GM21526 (cell line): Measurements from ENCODE around the gene RTN4R.
"Not testable (repeated sequence)": the region's sequence is repeated elsewhere in the genome, so short reads cannot be mapped to it uniquely, and the experiment has no call there.

Experiments used
- ATAC-seq: cut with Tn5 transposase; IDR thresholded peaks from one replicate; pipeline ENCODE4 v1.9.1; 2021; ENCODE audit warnings: moderate library complexity; ENCODE audit not compliant: unreplicated experiment, low FRiP score

RTN4R gene

DNA sequence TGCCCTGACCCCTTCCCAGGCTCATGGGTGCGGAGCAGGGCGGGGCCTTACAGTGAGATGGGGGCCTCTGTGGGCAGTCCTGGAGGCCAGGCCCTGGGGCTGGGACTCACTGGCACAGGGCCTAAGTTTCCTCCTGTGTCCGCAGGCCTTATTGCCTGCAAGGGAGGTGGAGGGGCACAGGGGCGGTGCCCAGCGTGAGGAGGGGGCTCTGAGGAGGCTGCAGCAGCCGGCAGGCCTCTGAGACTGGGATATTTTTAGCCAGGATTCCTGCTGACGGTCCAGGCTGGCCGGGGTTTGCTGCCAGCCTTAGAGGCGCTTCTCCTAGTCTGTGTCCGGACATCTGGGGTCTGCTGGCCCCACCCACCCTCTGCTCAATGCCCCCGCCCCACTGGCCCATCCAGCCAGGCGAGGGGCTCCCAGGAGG lies 5.7 kb upstream of the RTN4R start:
- no peak for ATAC-seq

DNA sequence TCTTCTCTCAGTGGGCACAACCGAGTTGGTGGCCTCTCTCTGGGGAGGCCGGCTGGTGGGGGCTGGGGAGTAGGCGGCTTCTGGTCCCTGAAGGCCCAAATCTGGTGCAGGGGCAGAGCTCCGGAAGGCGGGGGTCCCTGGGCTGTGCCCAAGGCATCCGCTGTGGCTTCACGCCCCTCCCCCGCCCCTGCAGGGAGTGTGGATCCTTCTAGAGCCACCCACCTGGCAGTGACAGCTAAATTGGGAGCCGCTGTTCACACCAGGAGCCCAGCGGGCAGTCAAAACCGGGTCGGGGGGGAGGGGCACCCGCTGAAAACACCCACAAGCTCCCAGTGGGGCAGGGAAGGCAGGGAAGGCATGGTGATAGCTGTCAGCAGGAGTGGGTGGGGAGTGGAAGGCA lies 4.6 kb upstream of the RTN4R start:
- no peak for ATAC-seq

DNA sequence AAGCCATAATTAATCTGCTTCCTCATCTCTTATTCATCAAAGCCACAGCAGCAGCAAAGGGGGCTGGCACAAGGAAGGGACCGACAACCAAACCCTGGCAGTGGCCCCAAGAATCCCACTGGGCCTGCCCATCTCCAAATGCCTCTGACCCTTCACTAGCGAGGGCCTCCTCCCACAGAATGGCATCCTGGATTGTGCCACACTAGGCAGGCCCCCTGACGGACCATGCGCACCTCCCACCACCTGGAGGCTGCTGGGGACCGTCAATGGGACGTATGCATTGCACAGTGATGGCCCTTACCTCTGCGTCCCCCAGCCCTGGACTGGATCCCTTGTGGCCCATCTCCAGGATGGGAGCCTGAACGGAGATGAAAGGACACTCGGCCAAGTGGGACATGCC lies 4.1 kb upstream of the RTN4R start:
- no peak for ATAC-seq

DNA sequence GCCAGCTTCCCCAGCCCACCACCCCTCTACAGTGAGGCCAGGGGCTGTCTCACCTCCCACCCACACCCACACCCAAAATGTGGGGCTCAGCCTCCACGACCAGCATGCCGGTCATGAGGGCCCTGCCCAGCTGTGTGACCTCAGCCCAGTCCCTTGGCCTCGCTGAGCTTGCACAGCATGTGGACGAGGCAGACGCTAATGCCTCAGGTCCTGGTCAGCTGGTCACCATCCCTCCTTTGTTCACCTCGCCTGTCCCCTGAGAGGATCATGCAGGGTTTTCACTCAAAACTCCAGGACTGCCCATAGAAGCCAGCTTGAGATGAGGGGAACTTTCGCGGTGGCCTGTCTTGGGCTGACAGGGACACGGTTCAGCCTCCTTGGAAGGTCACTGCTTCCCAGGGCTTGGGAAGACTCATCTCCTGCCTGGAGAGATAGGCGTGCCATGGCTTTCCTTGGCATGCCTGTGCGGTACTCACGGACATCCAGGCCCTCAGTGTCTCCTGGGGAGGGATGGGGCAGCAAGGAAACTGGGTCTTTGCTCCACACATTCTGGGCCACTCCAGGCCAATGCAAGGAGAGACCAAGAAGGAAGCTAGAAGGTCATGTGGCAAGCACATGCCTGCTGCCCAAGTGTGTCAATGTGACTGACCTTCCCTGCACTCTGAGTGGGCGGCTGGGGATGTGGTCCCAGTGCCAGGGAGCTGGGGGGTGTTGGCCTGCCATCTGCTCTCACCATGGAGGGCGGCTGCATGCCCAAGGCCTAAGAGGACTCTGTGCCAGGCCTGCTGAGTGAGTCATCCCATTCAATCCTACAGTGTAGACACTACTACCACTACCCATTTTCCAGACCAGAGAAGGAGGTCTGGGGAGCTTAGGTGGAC lies 3.2 kb upstream of the RTN4R start:
- ATAC-seq: no peak

DNA sequence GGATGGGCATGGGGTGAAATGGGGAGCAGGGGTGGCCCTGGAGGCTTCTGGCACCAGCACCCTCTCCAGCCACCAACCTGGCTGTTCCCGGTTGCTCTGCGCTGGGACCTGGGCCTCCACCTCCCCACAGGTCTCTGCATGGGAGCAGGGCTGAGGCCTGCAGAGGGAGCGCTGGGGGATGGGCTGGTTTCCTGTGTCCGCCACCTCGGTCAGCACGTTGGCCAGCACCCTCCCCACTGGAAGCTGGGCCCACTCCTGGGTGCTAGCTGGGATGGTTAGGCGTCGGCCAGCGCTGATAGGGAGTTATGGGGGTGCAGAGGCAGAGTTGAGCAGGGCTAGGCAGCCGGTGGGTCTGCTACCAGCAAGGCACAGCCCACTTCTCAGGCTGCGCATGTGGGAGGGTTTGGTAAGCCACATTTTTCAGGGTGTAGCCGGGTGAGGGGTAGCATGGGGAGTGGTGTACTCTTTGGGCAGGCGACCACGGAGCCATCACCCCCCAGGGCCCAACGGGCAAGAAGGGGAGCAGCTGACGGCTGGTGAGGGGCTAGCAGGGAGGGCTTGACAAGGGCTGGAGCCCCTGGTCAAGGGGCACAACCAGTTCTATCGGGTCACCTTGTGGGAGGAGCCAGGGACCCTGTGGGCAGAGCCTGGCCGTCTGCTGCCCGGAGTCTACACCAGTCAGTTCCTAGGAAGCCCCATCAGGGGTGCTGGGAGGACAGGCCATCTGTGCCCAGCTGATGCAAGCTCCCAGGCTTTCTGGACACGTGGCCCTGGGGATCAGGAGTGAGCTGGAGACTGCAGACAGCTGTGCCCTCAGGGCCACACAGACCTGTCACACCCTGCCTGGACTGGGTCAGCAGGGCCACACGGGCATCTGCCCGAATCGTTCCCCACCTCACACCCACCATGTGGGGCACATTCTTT lies 2.3 kb upstream of the RTN4R start:
- not testable (repeated sequence) for ATAC-seq

DNA sequence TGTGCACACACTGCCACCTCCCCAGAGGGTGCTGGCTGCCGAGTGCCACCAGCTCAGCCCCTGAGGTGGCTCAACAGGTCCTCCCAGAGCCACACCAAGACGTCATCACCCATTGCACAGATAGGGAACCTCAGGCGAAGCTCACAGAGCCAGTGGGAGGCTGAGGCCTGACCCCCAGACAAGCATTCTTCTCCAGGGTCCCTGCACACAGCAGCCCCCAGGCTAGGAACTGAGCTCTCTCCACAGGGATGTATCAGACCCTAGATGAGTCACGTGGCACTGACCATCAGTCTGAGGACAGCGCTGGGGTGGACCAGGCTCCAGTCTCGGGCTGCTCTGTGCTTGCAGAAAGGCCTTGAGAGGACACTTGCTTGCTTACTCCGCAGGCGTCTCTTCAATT lies 1.6 kb upstream of the RTN4R start:
- ATAC-seq: not testable (repeated sequence)

DNA sequence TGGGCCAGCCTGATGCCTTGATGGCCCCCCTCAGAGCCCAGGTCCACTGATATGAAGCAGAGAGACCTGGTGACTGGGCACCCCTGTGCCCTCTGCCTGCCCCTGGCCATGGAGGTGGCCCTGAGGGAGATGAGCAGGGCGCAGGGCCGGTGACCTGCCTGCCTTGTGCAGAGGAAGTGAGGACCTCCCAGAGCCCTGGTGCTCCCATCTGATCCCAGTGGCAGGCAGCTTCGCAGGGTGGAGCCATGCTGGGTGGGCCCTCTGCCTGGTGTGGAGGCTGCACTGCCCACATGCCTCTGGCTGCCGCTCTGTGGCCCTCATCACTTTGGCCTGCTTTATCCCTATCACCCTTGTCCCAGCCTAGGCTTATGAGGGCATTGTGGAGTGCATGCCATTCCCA lies 1.1 kb upstream of the RTN4R start:
- not testable (repeated sequence) for ATAC-seq

DNA sequence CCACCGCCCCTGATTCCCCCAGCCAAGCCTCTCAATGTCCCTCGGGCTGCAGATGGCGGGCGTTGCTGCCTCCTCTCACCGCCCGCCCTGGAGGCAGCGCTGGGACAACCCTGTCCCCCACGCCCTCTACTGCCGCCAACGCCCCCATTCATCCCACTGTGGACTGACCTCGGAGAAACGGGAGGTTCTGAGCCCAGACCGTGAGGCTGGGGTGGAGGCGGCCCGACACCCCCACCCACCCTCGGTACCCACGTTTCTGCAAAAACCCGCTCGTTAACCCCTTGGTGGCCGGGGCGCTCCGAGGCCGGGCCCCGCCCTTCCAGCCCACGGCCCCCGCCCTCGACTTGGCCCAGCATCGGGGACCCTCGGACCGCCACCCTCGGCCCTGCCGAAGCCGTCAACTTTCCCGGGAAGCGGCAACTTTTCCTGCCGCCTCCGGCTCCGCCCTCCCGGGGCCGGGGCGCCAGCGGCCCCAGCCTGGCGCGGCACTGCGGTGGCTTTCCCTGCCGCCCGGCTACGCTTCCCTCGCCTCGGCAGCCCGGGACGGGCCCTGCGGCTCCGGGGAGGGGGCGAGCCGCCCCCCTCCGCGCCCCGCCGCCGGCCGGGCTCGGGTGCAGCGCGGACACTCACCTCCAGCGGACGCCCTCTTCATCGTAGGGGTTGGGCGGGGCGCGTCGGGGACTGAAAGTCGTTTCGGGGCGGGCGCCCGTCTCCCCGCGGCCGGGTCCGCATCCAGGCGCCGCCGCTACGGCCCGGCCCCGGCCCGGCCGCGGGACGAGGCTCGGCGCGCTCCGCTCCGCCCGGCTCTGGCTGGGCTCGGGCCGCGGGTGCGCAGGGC lies 458 bp downstream of the RTN4R start:
- ATAC-seq: no peak

DNA sequence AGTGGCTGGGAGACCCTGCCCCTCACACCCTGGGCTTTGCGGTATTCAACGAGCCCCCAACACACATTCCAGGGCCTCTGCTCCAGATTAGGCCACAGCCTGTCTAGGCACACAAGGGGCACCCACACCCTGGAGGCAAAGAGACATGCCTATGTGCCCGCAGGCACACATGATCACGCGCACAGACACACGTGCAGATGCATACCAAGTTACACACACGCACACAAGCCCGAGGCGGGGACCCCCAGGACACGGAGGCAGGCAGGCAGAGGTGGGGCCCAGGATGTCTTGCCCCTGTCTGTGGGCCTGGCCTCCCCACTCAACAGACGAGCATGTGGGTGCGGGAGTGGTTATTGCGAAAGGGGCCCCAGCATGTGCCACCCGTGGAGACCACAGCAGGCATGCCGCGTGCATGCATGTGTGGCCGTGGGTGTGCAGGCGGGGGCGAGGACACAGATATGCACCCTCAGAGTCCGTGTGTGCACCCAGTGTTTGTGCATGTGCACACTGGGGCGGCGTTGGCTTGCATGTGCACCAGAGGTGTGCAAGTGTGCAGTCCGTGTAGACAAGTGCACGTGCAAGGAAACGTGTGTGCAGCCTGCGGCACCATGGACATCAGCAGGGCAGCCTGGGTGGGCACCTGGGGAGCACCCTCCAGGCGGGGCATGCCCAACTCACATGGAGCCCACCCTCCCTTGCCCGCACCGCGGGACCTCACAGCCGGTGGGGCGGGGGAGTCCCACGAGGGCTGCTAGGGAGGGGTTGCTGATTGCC lies 1.3 kb downstream of the RTN4R start:
- ATAC-seq: not testable (repeated sequence)

DNA sequence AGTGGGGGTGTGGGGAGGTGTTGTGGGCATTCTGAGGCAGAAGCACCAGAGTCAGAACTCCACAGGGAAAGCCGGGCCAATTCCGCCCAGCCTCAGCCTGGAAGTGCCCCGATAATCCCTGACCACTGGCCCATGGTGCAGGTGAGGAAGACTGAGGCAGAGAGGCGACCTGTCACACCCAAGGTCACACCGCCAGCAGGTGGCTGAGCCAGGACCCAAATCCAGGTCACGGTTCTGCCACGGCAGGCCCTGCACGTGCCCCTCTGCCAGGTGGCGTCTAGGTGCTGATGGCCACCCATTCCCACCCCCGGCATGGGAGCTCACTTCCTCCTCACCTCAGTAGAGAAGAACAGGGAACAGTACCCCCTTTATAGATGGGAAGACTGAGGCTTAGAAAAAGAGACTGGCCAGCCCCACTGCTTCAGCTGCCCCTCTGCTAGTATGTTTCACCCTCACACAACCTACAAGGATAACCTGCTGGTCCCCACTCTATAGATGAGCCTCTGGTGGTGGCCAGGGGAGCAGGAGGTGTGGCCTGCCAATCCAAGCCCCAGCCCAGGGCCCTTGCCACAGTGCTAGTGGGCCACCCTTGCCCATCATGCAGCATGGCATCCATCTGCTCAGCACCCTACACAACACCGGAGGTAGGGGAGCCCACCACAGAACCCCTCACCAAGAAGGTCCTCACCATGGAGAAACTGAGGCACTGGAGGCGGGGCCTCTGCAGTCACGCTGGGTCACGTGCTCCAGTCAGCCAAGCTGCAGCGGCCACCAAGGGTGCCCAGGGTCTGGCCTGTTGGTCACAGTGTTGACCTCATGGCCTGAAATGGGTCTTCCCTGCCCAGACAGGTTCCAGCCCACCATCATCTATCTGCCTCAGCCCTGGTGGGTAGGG lies 2.1 kb downstream of the RTN4R start:
- not testable (repeated sequence) for ATAC-seq

DNA sequence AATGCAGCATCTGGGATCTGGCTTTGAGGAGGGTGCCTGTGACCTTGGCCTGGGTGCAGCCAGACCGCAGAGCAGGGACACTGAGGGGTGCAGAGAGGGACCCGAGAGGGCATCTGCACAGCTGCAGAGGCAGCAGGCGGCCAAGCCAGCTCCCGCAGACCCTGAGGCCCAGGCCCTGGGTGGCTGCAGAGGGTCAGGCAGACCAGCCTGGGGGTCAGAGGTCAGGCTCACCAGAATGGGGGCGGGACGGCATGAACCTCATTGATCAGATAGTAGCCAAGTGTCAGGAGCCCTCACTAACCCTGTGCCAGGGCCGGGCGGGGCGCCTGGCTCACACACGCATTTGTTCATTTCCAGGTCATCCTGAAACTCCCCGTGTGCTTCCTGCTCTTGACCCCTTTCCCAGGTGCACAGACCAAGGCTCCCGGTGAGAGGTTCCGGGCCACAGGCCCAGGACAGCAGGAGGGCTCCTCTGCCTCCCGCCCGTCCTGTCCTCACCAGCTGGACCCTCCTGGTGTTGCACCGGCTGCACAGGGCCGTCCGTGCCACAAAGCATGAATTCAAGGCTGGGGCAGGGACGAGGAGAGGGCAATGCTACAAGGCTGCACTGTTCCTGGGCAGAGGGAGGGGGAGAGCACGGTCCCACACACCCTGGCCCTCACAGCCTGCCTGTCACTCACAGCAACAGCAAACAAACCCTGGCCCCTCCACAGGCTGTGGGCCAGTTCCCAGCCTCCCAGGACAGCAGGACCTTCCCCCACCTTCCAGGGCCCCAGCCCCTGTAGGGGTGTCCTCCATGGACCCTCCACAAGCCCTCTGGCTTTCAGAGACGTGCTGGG lies 3.3 kb downstream of the RTN4R start:
- ATAC-seq: no peak

DNA sequence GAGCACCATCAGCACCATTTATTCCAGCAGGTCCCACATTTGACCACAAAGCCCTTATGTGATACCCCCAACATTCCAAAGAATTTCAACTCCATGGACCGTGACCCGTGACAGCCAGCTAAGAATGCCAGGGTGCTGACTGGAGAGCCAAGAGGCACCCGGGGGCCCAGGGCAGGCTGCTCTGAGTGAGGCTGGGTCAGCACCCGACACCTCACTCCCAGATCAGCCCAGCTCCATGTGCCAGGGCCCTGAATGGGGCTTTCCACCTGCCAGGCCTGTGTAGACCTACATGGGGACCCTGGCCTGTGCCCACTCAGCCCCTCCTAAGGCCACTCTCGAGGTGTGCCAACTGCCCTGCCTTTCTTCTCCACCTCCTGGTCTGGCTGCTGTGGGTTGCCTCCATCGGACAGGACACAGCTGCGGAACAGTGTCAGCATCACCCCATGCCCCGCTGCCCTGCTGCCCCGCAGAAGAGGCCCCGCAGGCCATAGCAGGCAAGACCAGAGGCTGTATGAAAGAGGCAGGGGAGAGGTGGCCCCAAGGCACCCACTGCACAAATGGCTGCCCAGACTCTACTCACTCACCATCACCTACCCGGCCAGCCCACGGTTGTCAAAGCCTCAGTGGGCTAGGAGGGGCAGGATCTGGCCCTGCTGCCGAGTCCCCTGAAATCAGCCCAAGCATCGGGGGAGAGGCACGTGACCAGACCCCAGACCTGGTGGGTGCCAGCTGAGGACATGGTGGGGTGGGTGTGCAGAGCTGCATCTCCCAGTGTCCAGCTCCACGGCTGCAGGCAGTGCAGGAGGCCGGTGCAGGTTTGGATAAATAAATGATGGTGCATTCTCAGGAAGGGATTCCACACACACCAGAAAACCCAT lies 4.5 kb downstream of the RTN4R start:
- ATAC-seq: not testable (repeated sequence)

DNA sequence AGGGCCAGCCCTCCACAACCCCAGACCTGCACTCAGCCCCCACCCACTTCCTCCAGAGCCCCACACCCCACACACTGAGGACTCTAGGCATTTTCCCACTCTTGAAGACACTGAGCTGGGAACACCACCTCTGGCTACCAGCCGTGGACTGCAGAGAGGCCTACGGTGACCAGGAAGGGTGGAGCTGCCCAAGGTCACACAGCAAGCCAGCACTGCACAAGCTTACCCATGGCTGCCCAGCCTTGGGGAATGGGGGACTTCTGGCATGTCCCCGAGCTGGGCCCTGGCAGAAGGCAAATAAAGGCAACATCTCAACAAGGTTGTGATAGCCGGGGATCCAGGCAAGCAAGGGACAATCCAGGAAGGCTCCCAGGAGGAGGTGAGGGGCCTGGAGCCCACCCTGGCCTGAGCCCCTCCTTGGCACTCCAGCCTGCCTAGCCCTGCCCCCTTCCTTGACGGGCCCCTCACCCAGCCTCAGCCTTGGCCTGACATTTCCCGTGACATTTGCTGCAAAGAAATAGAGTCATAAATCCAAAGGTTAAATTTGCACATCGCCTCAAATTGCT lies 5.5 kb downstream of the RTN4R start:
- no peak for ATAC-seq

DNA sequence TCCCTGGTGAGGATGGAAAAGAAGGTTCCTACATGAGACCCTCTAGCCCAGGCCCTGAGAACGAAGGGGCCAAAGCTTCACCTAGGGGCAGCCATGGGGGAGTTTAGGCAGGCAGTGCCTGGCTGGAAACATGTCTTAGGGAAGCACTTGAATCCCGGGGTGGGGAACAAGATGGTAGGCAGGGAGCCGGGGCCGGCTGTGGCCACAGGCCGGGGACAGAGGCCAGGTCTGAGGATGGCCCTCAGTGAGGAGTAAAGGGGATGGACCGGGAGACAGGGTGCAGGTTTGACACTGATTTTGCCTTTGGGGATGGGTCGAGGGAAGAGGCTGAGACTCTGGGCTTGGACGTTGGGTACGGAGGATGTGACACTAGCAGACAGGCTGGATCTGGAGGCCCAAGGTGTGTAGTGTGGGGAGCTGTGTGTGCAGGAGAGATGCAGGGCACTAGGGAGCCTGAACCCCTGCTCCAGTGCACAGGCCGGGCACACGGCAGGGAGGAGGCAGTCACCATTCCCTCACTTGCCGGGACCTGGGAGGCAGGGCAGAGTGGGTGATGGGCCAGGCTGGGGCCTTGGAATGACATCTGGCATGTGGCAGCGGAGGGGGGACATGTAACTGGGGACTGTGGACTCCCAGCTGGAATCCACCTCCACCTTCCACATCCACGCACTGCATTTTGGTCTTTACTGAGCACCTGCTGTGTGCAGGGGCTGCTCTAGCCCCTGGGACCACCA lies 6.1 kb downstream of the RTN4R start:
- ATAC-seq: no peak

DNA sequence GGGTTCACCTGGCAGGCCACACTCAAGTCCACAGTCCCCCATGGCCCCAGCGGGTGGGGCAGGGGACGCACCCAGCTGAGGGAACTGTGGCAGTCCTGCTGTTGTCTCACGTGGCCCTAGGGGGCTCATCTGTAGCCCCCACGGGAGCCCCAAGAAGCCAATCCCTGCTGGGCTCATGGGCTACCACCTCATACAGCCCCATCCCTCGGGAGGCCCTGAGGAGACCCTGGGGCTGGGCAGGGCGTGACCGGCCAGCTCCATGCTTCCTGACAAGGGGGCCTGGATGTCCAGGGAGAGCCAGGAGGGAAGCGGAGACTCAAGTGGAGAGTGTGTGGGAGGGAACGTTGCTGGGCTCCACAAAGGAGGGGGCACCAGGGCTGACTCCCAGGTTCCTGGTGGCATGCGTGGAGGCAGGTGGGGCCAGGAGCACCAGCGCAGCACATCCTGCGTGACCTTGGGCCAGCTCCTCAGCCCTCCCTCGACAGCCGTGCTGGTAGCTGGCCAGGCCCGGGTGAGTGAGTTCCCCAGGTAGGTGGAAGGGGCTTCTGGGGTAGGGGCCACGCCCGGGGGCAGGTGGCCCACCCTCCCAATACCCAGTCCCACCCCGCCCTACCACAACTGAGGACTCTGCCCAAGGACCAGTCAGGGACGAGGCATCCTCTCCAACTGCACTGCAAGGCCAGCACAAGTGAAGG lies 7.9 kb downstream of the RTN4R start:
- ATAC-seq: no peak
